Transverse colon (tissue), 4 donors: ENCODE results near the gene SLC2A4. TPM values are rescaled to one million over a fixed set of nuclear protein-coding genes. Genes with fewer than 3 reads are reported as not detected.

Source experiments
- DNase-seq: peaks from one replicate; pipeline ENCODE4 v3.0.0-alpha.2; 2019
- H3K27ac ChIP-seq, 4 donors: fragments of 200-600 bp; sonication (generic); 2 replicates each; pipeline ENCODE4 v1.5.1; 2016 to 2018; ENCODE audit warnings: inconsistent platforms in 4 of 4
- H3K27me3 ChIP-seq: fragments of 200-600 bp; sonication (generic); 2 replicates; pipeline ENCODE4 v1.5.1; 2017; ENCODE audit warnings: inconsistent platforms
- H3K36me3 ChIP-seq, 4 donors: fragments of 200-600 bp; sonication (generic); 2 replicates each; pipeline ENCODE4 v1.5.1; 2017 to 2019; ENCODE audit warnings: inconsistent platforms in 4 of 4
- H3K4me1 ChIP-seq, 4 donors: fragments of 200-600 bp; sonication (generic); 2 replicates each; pipeline ENCODE4 v1.5.1; 2017 to 2020; ENCODE audit warnings: inconsistent platforms in 4 of 4
- H3K4me3 ChIP-seq, 4 donors: fragments of 200-600 bp; sonication (generic); 1 replicate in 1 of 4; 2 replicates in 3 of 4; pipeline versions ENCODE4 v1.5.1 to v1.6.1; 2017 to 2019; ENCODE audit warnings: inconsistent platforms in 4 of 4
- H3K9me3 ChIP-seq, 2 donors: fragments of 200-600 bp; sonication (generic); 2 replicates each; pipeline ENCODE4 v1.5.1; 2017 to 2019; ENCODE audit warnings: inconsistent platforms in 2 of 2
- CTCF ChIP-seq, 5 experiments: fragments of 200-600 bp in 3 of 5; fragments of 450-650 bp in 2 of 5; sonication (generic) in 3 of 5; IDR thresholded peaks; 1 replicate in 2 of 5; 2 replicates in 3 of 5; pipeline ENCODE4 v1.5.1; 2016 to 2017; ENCODE audit warnings: antibody characterized with exemption in 5 of 5, inconsistent platforms in 3 of 5, mild to moderate bottlenecking in 2 of 5, moderate library complexity in 1 of 5
- EP300 ChIP-seq: sonication (generic); formaldehyde crosslinking; IDR thresholded peaks from one replicate; pipeline ENCODE4 v1.6.1; 2017; ENCODE audit warnings: antibody characterized with exemption, low read depth
- POLR2A ChIP-seq: fragments of 450-650 bp; IDR thresholded peaks from one replicate; pipeline ENCODE4 v1.6.1; 2016; ENCODE audit warnings: antibody characterized with exemption, mild to moderate bottlenecking, moderate library complexity
- POLR2AphosphoS5 ChIP-seq, 3 donors: sonication (generic); formaldehyde crosslinking; IDR thresholded peaks; one replicate each; pipeline ENCODE4 v1.6.1; 2016; ENCODE audit warnings: antibody characterized with exemption in 3 of 3
- WGBS, 2 donors: methylation state at CpG; one replicate each; pipeline ENCODE4 v1.1.5; 2018; ENCODE audit warnings: low coverage in 1 of 2; 5-methylcytosine and 5-hydroxymethylcytosine counted together
- in situ Hi-C, 4 donors: fragments of 200-750 bp; cut with MboI; loops; one replicate each; pipeline versions ENCODE4 v1.15.0 to v1.15.1; 2017; ENCODE audit warnings: low sequenced_read_pairs in 3 of 4, low pct_ligation_motif_present in 1 of 4, low pct_unique_long_range_greater_than_20kb in 1 of 4
- intact Hi-C: fragments of 100-400 bp; cut with DNase I; formaldehyde crosslinking; loops from one replicate; pipeline ENCODE4 v1.15.1; 2023; ENCODE audit warnings: low total_unique reads
- total RNA-seq, 4 donors: library from RNA; depleted of rRNA; stranded (reverse); fragments of >200 nt; gene quantifications; one replicate each; pipeline ENCODE4 v1.1.0, GENCODE V29; 2016

The SLC2A4 gene
- total RNA-seq, 4 donors from 2014 or later = 9.7 to 35.5 (median 20.3) TPM

DNA sequence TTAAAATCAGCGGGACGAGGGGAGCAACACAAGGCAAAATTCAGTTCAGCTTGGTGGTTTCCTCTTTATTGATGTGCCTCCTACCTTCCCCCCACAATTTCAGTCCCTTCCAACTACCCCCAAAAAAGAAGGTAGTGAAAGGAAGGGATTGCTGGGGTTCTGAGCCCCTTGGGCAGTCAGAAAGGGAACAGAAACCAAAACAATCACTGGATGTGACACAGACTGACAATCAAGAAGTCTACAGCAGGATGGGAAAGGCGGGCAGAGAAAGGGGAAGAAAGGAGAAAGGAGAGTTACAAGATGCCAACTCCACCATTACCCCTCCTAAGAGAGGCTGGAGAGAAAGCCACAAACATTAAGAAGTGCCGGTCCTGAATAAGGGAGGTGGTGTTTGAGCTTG lies 41.1 kb upstream of the SLC2A4 start:
- Histone ChIP-seq H3K27ac (peak overlapping the region; percentile 91 to 99 (median 98)), H3K4me3 (peak overlapping the region in 2 of 4 donors; percentile 64 to 95), H3K36me3 (peaks cover 0 to 20% (median 10%) of the 10 kb centered on the region in 4 donors), H3K9me3 (no peaks in the 10 kb centered on the region), H3K4me1 (peaks cover 25 to 52% (median 37%) of the 10 kb centered on the region in 4 donors), H3K27me3 (no peaks in the 10 kb centered on the region)
- DNase-seq = no peak
- WGBS, 2 donors = 34 to 54% methylated on average over 3 to 4 of the region's 4 CpGs
- in situ Hi-C loops (loop anchor here in 1 of 4 donors (25.0 kb wide), 1 partner anchor 897 kb away; no protein-coding TSS in a partner anchor), intact Hi-C loops (loop anchor here (5.0 kb wide), 1 partner anchor 602 kb away; no protein-coding TSS in a partner anchor)
- TF ChIP-seq POLR2AphosphoS5 (IDR thresholded peaks at IDR 0.05) (no peak), EP300 (no peak)

GRCh38 chr17:7241090-7241733 lies 40.3 kb upstream of the SLC2A4 start:
- WGBS, 2 donors = 25 to 58% methylated on average over 2 to 9 of the region's 9 CpGs
- TF ChIP-seq POLR2AphosphoS5 (IDR thresholded peaks at IDR 0.05) = no peak
- no peak for TF ChIP-seq CTCF (IDR thresholded peaks at IDR 0.05)
- TF ChIP-seq EP300 = no peak
- TF ChIP-seq POLR2A = no peak
- intact Hi-C loops (loop anchor here (5.0 kb wide), 1 partner anchor 601 kb away; no protein-coding TSS in a partner anchor), in situ Hi-C loops (loop anchor here in 1 of 4 donors (25.0 kb wide), 1 partner anchor 896 kb away; no protein-coding TSS in a partner anchor)
- H3K27ac ChIP-seq = peak overlapping the region; percentile 91 to 99 (median 98)
- H3K27me3 ChIP-seq = no peaks in the 10 kb centered on the region
- H3K4me1 ChIP-seq = peaks cover 23 to 43% (median 33%) of the 10 kb centered on the region in 4 donors
- H3K36me3 ChIP-seq = peaks cover 0 to 28% (median 14%) of the 10 kb centered on the region in 4 donors
- peak overlapping the region; percentile 64 to 95 (median 82) for H3K4me3 ChIP-seq
- no peaks in the 10 kb centered on the region for H3K9me3 ChIP-seq
- no peak for DNase-seq

GRCh38 chr17:7241783-7242716 lies 39.5 kb upstream of the SLC2A4 start, which contains the start of gene GABARAP:
TSS of gene GABARAP (minus strand) at chr17:7242449. CDS start at chr17:7242330, 119 bp downstream.
- Histone ChIP-seq H3K4me1 (peaks cover 23 to 35% (median 32%) of the 10 kb centered on the region in 4 donors), H3K27ac (peak within 1 kb of the TSS; percentile 91 to 99 (median 98)), H3K4me3 (peak within 1 kb of the TSS; percentile 64 to 95 (median 82)), H3K9me3 (no peaks in the 10 kb centered on the region), H3K27me3 (no peaks in the 10 kb centered on the region), H3K36me3 (peaks cover 0 to 35% (median 17%) of the 10 kb centered on the region in 4 donors)
- TF ChIP-seq CTCF (IDR thresholded peaks at IDR 0.05) (no peak), EP300 (no peak), POLR2AphosphoS5 (IDR thresholded peaks at IDR 0.05) (peak in 2 of 3 donors; percentile 65 to 72), POLR2A (peak; percentile 73)
- in situ Hi-C loops (loop anchor here in 1 of 4 donors (25.0 kb wide), 1 partner anchor 895 kb away; no protein-coding TSS in a partner anchor), intact Hi-C loops (loop anchor here (5.0 kb wide), 1 partner anchor 600 kb away; no protein-coding TSS in a partner anchor)
- 0 to 2% methylated on average over 6 to 57 of the region's 62 CpGs for WGBS, 2 donors
- DNase-seq = peak; percentile 96

GRCh38 chr17:7242717-7243452 lies 38.6 kb upstream of the SLC2A4 start:
- Histone ChIP-seq H3K4me3 (peak overlapping the region; percentile 38 to 95 (median 72)), H3K9me3 (no peaks in the 10 kb centered on the region), H3K36me3 (peaks cover 0 to 35% (median 17%) of the 10 kb centered on the region in 4 donors), H3K4me1 (peaks cover 18 to 29% (median 26%) of the 10 kb centered on the region in 4 donors), H3K27me3 (no peaks in the 10 kb centered on the region), H3K27ac (peak overlapping the region; percentile 91 to 99 (median 98))
- in situ Hi-C loops = loop anchor here in 1 of 4 donors (25.0 kb wide), 1 partner anchor 894 kb away; no protein-coding TSS in a partner anchor
- DNase-seq = peak; percentile 97
- 0 to 1% methylated on average over 7 to 47 of the region's 49 CpGs for WGBS, 2 donors
- intact Hi-C loops = loop anchor here (5.0 kb wide), 1 partner anchor 599 kb away; no protein-coding TSS in a partner anchor
- TF ChIP-seq EP300 (peak; percentile 60), POLR2AphosphoS5 (IDR thresholded peaks at IDR 0.05) (peak; percentile 90 to 95 (median 91)), CTCF (IDR thresholded peaks at IDR 0.05) (peak in 2 of 5 experiments; percentile 4 to 39), POLR2A (peak; percentile 79)
